GM12874 (cell line): ENCODE results near the gene EDAR.

Source experiments
- CTCF ChIP-seq: IDR thresholded peaks from 2 replicates; pipeline ENCODE4 v1.5.1; 2011; ENCODE audit warnings: low read depth, mild to moderate bottlenecking, control low read depth, low read length, moderate library complexity; ENCODE audit not compliant: insufficient read depth

Gene EDAR

DNA sequence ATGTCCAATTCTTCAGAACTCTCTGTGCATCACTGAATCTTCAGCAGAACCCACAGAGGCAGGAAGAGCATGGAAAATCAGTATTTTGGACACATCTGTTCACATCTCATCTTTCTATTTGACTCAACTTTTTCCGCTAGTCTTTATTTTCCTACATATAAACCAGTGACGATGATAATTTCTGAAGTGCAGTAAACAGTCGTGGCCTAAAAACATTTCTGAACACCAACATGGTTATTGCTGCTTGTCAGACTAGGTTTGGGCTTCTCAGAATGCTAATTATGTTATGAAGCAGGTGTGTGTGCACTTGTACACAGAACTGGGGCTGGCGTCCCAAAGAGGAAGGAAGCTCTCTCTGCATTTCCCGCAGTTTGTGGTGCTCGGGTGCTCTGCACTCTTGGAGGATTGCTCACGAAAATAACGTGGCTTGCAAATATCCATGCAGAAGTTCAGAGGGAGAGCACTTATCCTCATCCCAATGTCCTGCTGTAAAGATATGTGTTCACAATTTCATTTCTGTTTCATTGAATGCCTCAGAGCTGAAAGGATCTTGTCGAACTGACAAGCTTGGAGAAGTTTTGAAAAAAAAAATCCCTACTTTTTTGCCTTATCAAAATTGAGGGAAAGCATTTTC lies 50.8 kb downstream of the EDAR start:
- no peak for TF ChIP-seq CTCF

- no peak for TF ChIP-seq CTCF
Observed at GRCh38 chr2:108937367-108938017, 51.5 kb downstream of the EDAR start.

- TF ChIP-seq CTCF = no peak
Observed at GRCh38 chr2:108936866-108937265, 52.2 kb downstream of the EDAR start.

DNA sequence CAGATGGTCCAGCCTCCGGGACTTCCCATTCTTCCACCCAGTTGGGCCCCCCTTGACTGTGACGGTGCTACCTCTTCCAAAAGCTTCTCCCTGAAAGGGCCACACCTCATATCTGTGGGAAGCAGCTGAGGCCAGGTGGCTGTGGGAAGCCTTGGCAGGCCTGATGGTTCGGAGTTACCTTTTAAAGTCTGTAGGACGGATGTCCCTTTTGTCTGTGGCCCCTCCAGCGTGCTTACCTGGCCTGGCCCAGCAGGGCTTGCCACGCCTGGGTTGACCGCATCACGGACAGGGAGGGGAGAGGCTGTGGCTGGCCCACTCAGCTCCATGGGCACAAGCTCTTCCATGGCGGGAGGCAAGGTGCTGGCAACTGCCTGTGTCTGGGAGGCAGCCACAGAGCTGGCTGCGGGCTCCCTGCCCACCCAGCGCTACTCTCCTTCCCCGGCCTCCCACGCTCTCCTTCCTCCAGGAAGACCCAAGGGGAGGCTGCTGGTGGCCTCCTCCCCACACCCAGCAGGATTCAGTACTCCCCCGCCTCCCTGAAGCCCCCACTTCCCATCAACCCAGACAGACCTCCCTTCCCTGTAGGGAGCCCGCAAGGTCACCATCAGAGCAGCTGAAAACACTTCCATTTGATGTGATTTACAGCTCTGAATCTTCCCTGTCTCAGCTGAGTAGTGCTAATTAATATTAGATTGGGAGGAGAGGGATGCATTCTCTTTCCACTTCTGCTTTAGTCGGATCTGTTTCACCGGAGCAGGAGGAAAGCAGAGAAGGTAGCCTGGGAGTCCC lies 52.8 kb downstream of the EDAR start:
- no peak for TF ChIP-seq CTCF

GRCh38 chr2:108935271-108935741 lies 53.7 kb downstream of the EDAR start:
- TF ChIP-seq CTCF = no peak

DNA sequence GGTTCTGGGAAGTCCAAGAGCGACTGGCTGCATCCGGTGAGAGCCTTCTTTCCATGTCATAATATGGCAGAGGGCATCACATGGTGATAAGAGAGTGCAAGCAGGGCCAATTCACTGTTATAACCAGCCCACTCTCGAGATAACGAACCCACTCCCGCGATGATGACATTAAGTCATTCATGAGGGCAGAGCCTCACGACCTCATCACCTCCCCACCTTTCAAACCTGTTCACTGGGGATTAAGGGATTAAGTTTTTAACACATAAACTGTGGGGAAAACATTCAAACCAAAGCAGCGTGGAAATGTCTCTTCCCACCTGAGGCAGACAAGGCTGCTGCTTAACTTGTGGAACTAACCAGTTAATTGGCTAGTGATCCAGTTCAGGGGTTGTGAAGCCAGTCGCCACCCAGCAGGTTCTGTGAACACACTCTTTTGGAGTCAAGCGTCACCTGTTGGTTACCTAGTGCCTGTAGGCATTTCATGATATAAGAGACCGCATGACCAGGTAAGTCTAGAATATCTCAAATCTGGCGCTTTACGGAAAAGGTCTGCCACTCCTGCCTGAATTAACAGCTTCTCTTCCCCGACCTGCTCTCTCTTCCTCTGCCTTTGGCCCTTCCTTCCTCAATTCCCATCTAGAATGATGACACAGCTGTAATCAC lies 54.3 kb downstream of the EDAR start:
- no peak for TF ChIP-seq CTCF

DNA sequence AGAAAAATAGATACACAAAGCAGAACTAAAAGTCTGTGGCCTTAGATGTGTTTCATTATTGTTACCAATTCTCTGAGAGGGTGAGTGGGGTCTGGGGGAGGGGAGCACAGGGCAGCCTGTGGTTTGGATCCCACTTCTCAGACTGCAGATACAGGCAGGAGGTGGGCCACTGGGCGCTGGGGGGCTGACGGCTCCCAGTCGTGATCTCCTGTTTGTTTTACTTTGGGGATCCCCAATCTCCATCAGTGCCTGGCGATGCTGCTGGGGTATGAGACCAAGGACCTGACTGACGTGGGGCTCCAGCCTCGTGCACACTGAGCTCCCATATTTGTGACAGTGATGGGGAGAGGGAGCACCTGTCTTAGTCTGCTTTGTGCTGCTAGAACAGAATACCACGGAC lies 54.9 kb downstream of the EDAR start:
- no peak for TF ChIP-seq CTCF
